B cell (primary cell): ENCODE data around the gene UQCC3. TPM values are rescaled to one million over a fixed set of nuclear protein-coding genes. Genes with fewer than 3 reads are reported as not detected.
"Not testable (repeated sequence)": the region's sequence is repeated elsewhere in the genome, so short reads cannot be mapped to it uniquely, and the experiment has no call there.

ENCODE experiments used
- ATAC-seq: fragments of 200-7000 bp; cut with Tn5 transposase; one replicate; pipeline ENCODE4 v1.10.0; 2021; ENCODE audit warnings: low read depth, mild to moderate bottlenecking, moderate number of reproducible peaks, moderate library complexity
- CTCF ChIA-PET: fragments of 350-600 bp; sonication (Branson Sonifier 250); formaldehyde crosslinking; loops from one replicate; lab custom pipeline; 2021; ENCODE audit warnings: antibody characterized with exemption, inconsistent platforms; lab: Charles Lee
- POLR2A ChIA-PET: fragments of 350-600 bp; sonication (Branson Sonifier 250); formaldehyde crosslinking; loops from one replicate; lab custom pipeline; 2021; ENCODE audit warnings: antibody characterized with exemption; lab: Charles Lee
- DNase-seq: peaks from one replicate; pipeline ENCODE4 v3.0.0; 2013
- H2AFZ ChIP-seq: 2 replicates; pipeline ENCODE4 v1.6.1; 2012; ENCODE audit warnings: mild to moderate bottlenecking, low read depth, low read length; ENCODE audit not compliant: insufficient read depth, poor library complexity, severe bottlenecking
- H3K27ac ChIP-seq, 2 donors: 1 replicate in 1 of 2; 2 replicates in 1 of 2; pipeline ENCODE4 v1.5.1; 2012 to 2013; ENCODE audit warnings: low read length in 2 of 2, mild to moderate bottlenecking in 2 of 2, moderate library complexity in 1 of 2
- H3K27me3 ChIP-seq, 4 experiments: fragments of 200-600 bp in 1 of 4; sonication (generic) in 1 of 4; replicated peaks in 1 of 4; 1 replicate in 2 of 4; 2 replicates in 2 of 4; pipeline versions ENCODE4 v1.6.1 to v1.7.0; 2013 to 2016; ENCODE audit warnings: low read length in 3 of 4, mild to moderate bottlenecking in 2 of 4, mixed read lengths in 1 of 4, moderate library complexity in 1 of 4; ENCODE audit not compliant: insufficient read depth in 4 of 4, control insufficient read depth in 3 of 4; ENCODE audit errors: control extremely low read depth in 1 of 4
- H3K36me3 ChIP-seq, 2 experiments: replicated peaks in 1 of 2; 1 replicate in 1 of 2; 2 replicates in 1 of 2; pipeline versions ENCODE4 v1.6.1 to v1.7.1; 2013; ENCODE audit warnings: low read length in 1 of 2; ENCODE audit not compliant: insufficient read depth in 2 of 2, control insufficient read depth in 1 of 2; ENCODE audit errors: control extremely low read depth in 1 of 2, extremely low read depth in 1 of 2
- H3K4me1 ChIP-seq, 2 donors: fragments of 200-600 bp in 1 of 2; sonication (generic) in 1 of 2; 1 replicate in 1 of 2; 2 replicates in 1 of 2; pipeline versions ENCODE4 v1.5.1 to v1.6.1; 2013 to 2017; ENCODE audit warnings: low read length in 2 of 2; ENCODE audit not compliant: control insufficient read depth in 2 of 2, insufficient read depth in 2 of 2
- H3K4me2 ChIP-seq: replicated peaks from 2 replicates; pipeline ENCODE3; 2012; ENCODE audit warnings: mild to moderate bottlenecking, low read depth, low read length; ENCODE audit not compliant: poor library complexity, severe bottlenecking
- H3K4me3 ChIP-seq, 5 experiments: fragments of 200-600 bp in 1 of 5; sonication (generic) in 1 of 5; 1 replicate in 3 of 5; 2 replicates in 2 of 5; pipeline versions ENCODE4 v1.5.1 to v1.7.0; 2011 to 2016; ENCODE audit warnings: low read length in 4 of 5, mild to moderate bottlenecking in 4 of 5, low read depth in 2 of 5, control low read depth in 1 of 5, moderate library complexity in 1 of 5; ENCODE audit not compliant: insufficient read depth in 1 of 5; ENCODE audit errors: control extremely low read depth in 1 of 5, extremely low read depth in 1 of 5
- H3K79me2 ChIP-seq: fragments of 200-600 bp; sonication (generic); one replicate; pipeline ENCODE4 v1.6.0; 2016; ENCODE audit warnings: low read length; ENCODE audit not compliant: control insufficient read depth, insufficient read depth
- H3K9ac ChIP-seq: fragments of 200-600 bp; sonication (generic); 2 replicates; pipeline ENCODE4 v1.6.1; 2017; ENCODE audit warnings: mild to moderate bottlenecking, low read length, moderate library complexity
- H3K9me3 ChIP-seq, 3 donors: one replicate each; pipeline versions ENCODE4 v1.6.1 to v1.7.1; 2013; ENCODE audit warnings: low read length in 2 of 3; ENCODE audit not compliant: control insufficient read depth in 2 of 3, insufficient read depth in 1 of 3; ENCODE audit errors: control extremely low read depth in 1 of 3
- H4K20me1 ChIP-seq: 2 replicates; pipeline ENCODE4 v1.6.0; 2012; ENCODE audit warnings: mild to moderate bottlenecking, low read length; ENCODE audit not compliant: insufficient read depth, control insufficient read depth, poor library complexity, severe bottlenecking
- H3K27ac Mint-ChIP-seq: one replicate; pipeline ENCODE4 v1.8.0; 2021; ENCODE audit warnings: mixed read lengths
- H3K27me3 Mint-ChIP-seq: one replicate; pipeline ENCODE4 v1.8.0; 2021; ENCODE audit warnings: mixed read lengths
- H3K4me1 Mint-ChIP-seq: one replicate; pipeline ENCODE4 v1.8.0; 2021; ENCODE audit warnings: mixed read lengths
- H3K4me3 Mint-ChIP-seq: one replicate; pipeline ENCODE4 v1.8.0; 2021; ENCODE audit warnings: mixed read lengths
- H3K9me3 Mint-ChIP-seq: one replicate; pipeline ENCODE4 v1.8.0; 2022; ENCODE audit warnings: mixed read lengths; ENCODE audit not compliant: insufficient read depth
- CTCF ChIP-seq: fragments of 200-600 bp; IDR thresholded peaks from one replicate; pipeline ENCODE4 v1.8.0; 2022; ENCODE audit warnings: antibody characterized with exemption, mild to moderate bottlenecking
- EZH2 ChIP-seq: IDR thresholded peaks from 2 replicates; pipeline ENCODE4 v1.6.1; 2012; ENCODE audit warnings: borderline replicate concordance, low read depth, mild to moderate bottlenecking, moderate library complexity, low read length; ENCODE audit not compliant: insufficient read depth, poor library complexity, severe bottlenecking
- WGBS: methylation state at CpG from one replicate; pipeline ENCODE4 v1.1.5; 2013; ENCODE audit warnings: missing lambda C conversion rate; ENCODE audit not compliant: insufficient coverage; 5-methylcytosine and 5-hydroxymethylcytosine counted together
- intact Hi-C: fragments of 100-400 bp; cut with micrococcal nuclease; formaldehyde crosslinking; loops from one replicate; pipeline ENCODE4 v1.10.0; 2022
- polyA plus RNA-seq: library from polyadenylated mRNA; depleted of rRNA; stranded (reverse); fragments of >200 nt; gene quantifications from 2 replicates; pipeline ENCODE4 v1.2.3, GENCODE V29; 2012
- total RNA-seq, 2 donors: library from RNA; stranded (reverse); fragments of 120-200 nt in 1 of 2; gene quantifications; 1 replicate in 1 of 2; 2 replicates in 1 of 2; pipeline versions ENCODE4 v1.2.3 to v1.2.4, GENCODE V29; 2013 to 2022

Gene UQCC3
- total and polyA plus RNA-seq, 2 donors (not counting 1 experiment from before 2014, with no cell fraction given) = 5.6 to 6.5 TPM

- intact Hi-C loops = loop anchor here (1.0 kb wide), 5 partner anchors 15 to 314 kb away; partner anchors contain the start of gene UBXN1
- CTCF ChIA-PET = interaction anchor here (0.5 to 5.3 kb wide), 27 partner anchors 9 to 315 kb away, joined by 3 to 41 read pairs (median 3); partner anchors contain the start of genes B3GAT3, BSCL2, C11orf98 and CSKMT
- Mint-ChIP-seq H3K27me3 (no peaks in the 10 kb centered on the region), H3K4me3 (no peak overlapping the region), H3K4me1 (peaks cover 5% of the 10 kb centered on the region), H3K9me3 (no peaks in the 10 kb centered on the region), H3K27ac (no peak overlapping the region)
- peak; percentile 71 for ATAC-seq
- Histone ChIP-seq H3K79me2 (no peaks in the 10 kb centered on the region), H3K4me2 (no peak overlapping the region), H3K4me1 (peaks cover 0 to 6% of the 10 kb centered on the region in 2 donors), H3K4me3 (no peak overlapping the region), H3K36me3 (peaks cover 0 to 18% of the 10 kb centered on the region in 2 experiments), H3K9me3 (no peaks in the 10 kb centered on the region), H3K27me3 (no peaks in the 10 kb centered on the region), H3K9ac (no peak overlapping the region), H3K27ac (no peak overlapping the region), H4K20me1 (no peaks in the 10 kb centered on the region), H2AFZ (no peak overlapping the region)
- TF ChIP-seq CTCF = peak; percentile 87
- TF ChIP-seq EZH2 = no peak
- POLR2A ChIA-PET = interaction anchor here (0.7 to 1.4 kb wide), 4 partner anchors 11 to 111 kb away, joined by 3 to 5 read pairs (median 4); partner anchors contain the start of gene HNRNPUL2
- WGBS = 48% methylated on average over 11 of the region's 14 CpGs
- peak; percentile 85 for DNase-seq
These were observed 23.1 kb downstream of the UQCC3 start for GRCh38 chr11:62694455-62695167.

GRCh38 chr11:62702246-62702645 lies 30.8 kb downstream of the UQCC3 start:
- no peak overlapping the region for H3K4me3 ChIP-seq
- H3K9ac ChIP-seq = no peak overlapping the region
- no peak overlapping the region for H3K27ac Mint-ChIP-seq
- intact Hi-C loops = no loop called here
- H3K79me2 ChIP-seq = no peaks in the 10 kb centered on the region
- H3K4me1 Mint-ChIP-seq = peaks cover 20% of the 10 kb centered on the region
- WGBS = 71% methylated on average over 6 of the region's 11 CpGs
- TF ChIP-seq CTCF = no peak
- no peak for TF ChIP-seq EZH2
- no peaks in the 10 kb centered on the region for H4K20me1 ChIP-seq
- H2AFZ ChIP-seq = no peak overlapping the region
- H3K4me3 Mint-ChIP-seq = no peak overlapping the region
- POLR2A ChIA-PET = interaction anchor here (0.7 kb wide), 1 partner anchor 165 kb away, joined by 4 read pairs; no protein-coding TSS in a partner anchor
- no peaks in the 10 kb centered on the region for H3K36me3 ChIP-seq
- H3K27me3 Mint-ChIP-seq = no peaks in the 10 kb centered on the region
- no peaks in the 10 kb centered on the region for H3K9me3 ChIP-seq
- H3K9me3 Mint-ChIP-seq = no peaks in the 10 kb centered on the region
- H3K4me1 ChIP-seq = peaks cover 15 to 18% of the 10 kb centered on the region in 2 donors
- CTCF ChIA-PET = no interaction called here
- no peak for DNase-seq
- H3K27me3 ChIP-seq = no peaks in the 10 kb centered on the region
- H3K27ac ChIP-seq = no peak overlapping the region
- no peak overlapping the region for H3K4me2 ChIP-seq
- ATAC-seq = no peak

- H3K4me2 ChIP-seq, H4K20me1 ChIP-seq, intact Hi-C loops, DNase-seq, H3K9me3 ChIP-seq, H3K36me3 ChIP-seq, ATAC-seq, H3K9me3 Mint-ChIP-seq, H3K27ac Mint-ChIP-seq, H3K27me3 Mint-ChIP-seq, H3K4me3 Mint-ChIP-seq, H3K4me3 ChIP-seq, H3K27ac ChIP-seq, H3K27me3 ChIP-seq, H3K9ac ChIP-seq, H2AFZ ChIP-seq: not testable (repeated sequence)
- 100% methylated on average over 4 of the region's 4 CpGs for WGBS
- peaks cover 37% of the 10 kb centered on the region for H3K4me1 Mint-ChIP-seq
- H3K4me1 ChIP-seq = peaks cover 32 to 35% of the 10 kb centered on the region in 2 donors
- H3K79me2 ChIP-seq = peaks cover 12% of the 10 kb centered on the region
- ChIA-PET CTCF (interaction anchor here (3.3 kb wide), 1 partner anchor 10 kb away, joined by 13 read pairs; no protein-coding TSS in a partner anchor), POLR2A (interaction anchor here (0.6 to 0.7 kb wide), 4 partner anchors 23 to 298 kb away, joined by 3 to 4 read pairs (median 3); no protein-coding TSS in a partner anchor)
These were observed 32.4 kb downstream of the UQCC3 start for GRCh38 chr11:62703921-62704320.
